Body of pancreas (tissue), 4 donors: ENCODE data around the gene LLCFC1. TPM values are rescaled to one million over a fixed set of nuclear protein-coding genes. Genes with fewer than 3 reads are reported as not detected.

Experiments used
- ATAC-seq: fragments of 150-250 bp; one replicate; pipeline ENCODE4 v1.9.1; 2016
- DNase-seq, 4 donors: peaks; one replicate each; pipeline ENCODE4 v3.0.0-alpha.2; 2019
- H3K27ac ChIP-seq, 4 donors: fragments of 200-600 bp; sonication (generic); 1 replicate in 3 of 4; 2 replicates in 1 of 4; pipeline versions ENCODE4 v1.5.1 to v1.6.1; 2016 to 2019; ENCODE audit warnings: mild to moderate bottlenecking in 1 of 4, mixed read lengths in 1 of 4, moderate library complexity in 1 of 4
- H3K27me3 ChIP-seq, 2 donors: fragments of 200-600 bp; sonication (generic); one replicate each; pipeline ENCODE4 v1.6.0; 2016; ENCODE audit warnings: mild to moderate bottlenecking in 1 of 2
- H3K36me3 ChIP-seq, 2 donors: fragments of 200-600 bp; sonication (generic); replicated peaks in 1 of 2; 2 replicates each; pipeline ENCODE4 v1.5.1; 2016; ENCODE audit warnings: low read depth in 2 of 2; ENCODE audit not compliant: insufficient read depth in 1 of 2
- H3K4me1 ChIP-seq: fragments of 200-600 bp; sonication (generic); one replicate; pipeline ENCODE4 v1.6.0; 2016
- H3K4me3 ChIP-seq, 2 donors: fragments of 200-600 bp; sonication (generic); 1 replicate in 1 of 2; 2 replicates in 1 of 2; pipeline ENCODE4 v1.5.1; 2016 to 2019
- H3K9me3 ChIP-seq, 3 donors: fragments of 200-600 bp; sonication (generic); 1 replicate in 2 of 3; 2 replicates in 1 of 3; pipeline ENCODE4 v1.5.1; 2016
- CTCF ChIP-seq, 7 experiments: fragments of 450-650 bp in 4 of 7; fragments of 200-600 bp in 3 of 7; sonication (generic) in 3 of 7; IDR thresholded peaks; one replicate each; pipeline ENCODE4 v1.5.1; 2016 to 2019; ENCODE audit warnings: antibody characterized with exemption in 7 of 7
- POLR2A ChIP-seq, 3 donors: fragments of 450-650 bp; IDR thresholded peaks; one replicate each; pipeline ENCODE4 v1.6.1; 2016; ENCODE audit warnings: antibody characterized with exemption in 3 of 3, mild to moderate bottlenecking in 2 of 3
- WGBS, 2 donors: methylation state at CpG; one replicate each; pipeline ENCODE4 v1.1.5; 2017; 5-methylcytosine and 5-hydroxymethylcytosine counted together
- intact Hi-C: fragments of 100-400 bp; cut with DNase I; formaldehyde crosslinking; loops from one replicate; pipeline ENCODE4 v1.15.1; 2023
- total RNA-seq, 2 donors: library from RNA; depleted of rRNA; stranded (reverse); fragments of >200 nt; gene quantifications; one replicate each; pipeline ENCODE4 v1.1.0, GENCODE V29; 2016

The LLCFC1 gene
- total RNA-seq, 2 donors from 2014 or later, result not detected

DNA sequence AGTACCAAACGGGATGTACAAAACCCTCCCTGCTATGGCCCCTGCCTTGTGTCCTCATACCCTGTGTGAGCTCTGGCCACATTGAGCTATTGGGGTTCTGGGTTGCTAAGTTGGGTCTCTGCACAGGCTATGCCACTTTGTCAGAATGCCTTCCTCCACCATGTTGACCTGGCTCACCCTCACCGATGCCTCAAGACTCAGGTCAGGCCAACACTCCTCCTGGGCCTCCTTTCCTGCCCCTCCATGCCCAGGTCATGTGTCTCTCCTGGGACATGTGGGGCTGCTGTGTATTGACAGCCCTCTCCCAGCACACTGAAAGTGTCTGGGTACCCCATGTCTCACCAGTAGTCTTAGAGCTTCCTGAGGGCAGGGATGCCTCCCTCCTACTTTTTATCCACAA, 20.4 kb upstream of the LLCFC1 start:
- Histone ChIP-seq H3K27ac (no peak overlapping the region), H3K27me3 (no peaks in the 10 kb centered on the region), H3K36me3 (no peaks in the 10 kb centered on the region), H3K4me1 (peaks cover 5% of the 10 kb centered on the region), H3K4me3 (no peak overlapping the region), H3K9me3 (no peaks in the 10 kb centered on the region)
- 77 to 84% methylated on average over 2 of the region's 2 CpGs for WGBS, 2 donors
- ATAC-seq, result no peak
- no peak for DNase-seq
- intact Hi-C loops, result no loop called here
- no peak for TF ChIP-seq CTCF (IDR thresholded peaks at IDR 0.05)
- no peak for TF ChIP-seq POLR2A (IDR thresholded peaks at IDR 0.05)

DNA sequence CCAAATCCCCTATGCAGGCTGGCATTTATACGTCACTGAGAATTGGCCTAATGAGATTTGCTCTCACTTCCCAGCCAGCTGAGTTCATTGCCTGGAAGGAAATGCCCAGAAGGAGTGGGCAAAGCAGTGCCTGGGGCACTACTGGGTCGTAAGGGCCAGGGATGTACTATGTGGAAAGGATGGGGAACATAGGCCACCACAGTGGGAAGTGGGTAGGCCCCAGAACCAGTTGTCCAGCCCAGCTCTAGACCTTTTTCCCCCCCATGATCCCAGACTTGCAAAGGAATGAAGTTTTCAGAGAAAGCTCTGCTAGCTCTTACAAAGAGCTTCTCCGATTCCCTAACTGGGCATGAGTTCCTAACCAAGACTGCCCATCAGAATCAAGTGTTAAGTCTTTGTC, 19.6 kb upstream of the LLCFC1 start:
- no peaks in the 10 kb centered on the region for H3K4me1 ChIP-seq
- TF ChIP-seq CTCF (IDR thresholded peaks at IDR 0.05) (no peak), POLR2A (IDR thresholded peaks at IDR 0.05) (no peak)
- H3K4me3 ChIP-seq, result no peak overlapping the region
- intact Hi-C loops, result no loop called here
- ATAC-seq, result no peak
- WGBS, 2 donors, result 86% methylated on average over 3 of the region's 3 CpGs
- DNase-seq, result no peak
- H3K27ac ChIP-seq, result no peak overlapping the region
- no peaks in the 10 kb centered on the region for H3K36me3 ChIP-seq
- no peaks in the 10 kb centered on the region for H3K9me3 ChIP-seq
- no peaks in the 10 kb centered on the region for H3K27me3 ChIP-seq

- no peaks in the 10 kb centered on the region for H3K4me1 ChIP-seq
- H3K4me3 ChIP-seq, result no peak overlapping the region
- H3K9me3 ChIP-seq, result no peaks in the 10 kb centered on the region
- no peaks in the 10 kb centered on the region for H3K36me3 ChIP-seq
- no peak overlapping the region for H3K27ac ChIP-seq
- no peaks in the 10 kb centered on the region for H3K27me3 ChIP-seq
- DNase-seq (no peak), ATAC-seq (no peak)
- intact Hi-C loops, result no loop called here
- 50 to 66% methylated on average over 2 of the region's 2 CpGs for WGBS, 2 donors
- no peak for TF ChIP-seq CTCF (IDR thresholded peaks at IDR 0.05)
- TF ChIP-seq POLR2A (IDR thresholded peaks at IDR 0.05), result no peak
These were observed 15.9 kb upstream of the LLCFC1 start for GRCh38 chr7:142923391-142923790.

DNA sequence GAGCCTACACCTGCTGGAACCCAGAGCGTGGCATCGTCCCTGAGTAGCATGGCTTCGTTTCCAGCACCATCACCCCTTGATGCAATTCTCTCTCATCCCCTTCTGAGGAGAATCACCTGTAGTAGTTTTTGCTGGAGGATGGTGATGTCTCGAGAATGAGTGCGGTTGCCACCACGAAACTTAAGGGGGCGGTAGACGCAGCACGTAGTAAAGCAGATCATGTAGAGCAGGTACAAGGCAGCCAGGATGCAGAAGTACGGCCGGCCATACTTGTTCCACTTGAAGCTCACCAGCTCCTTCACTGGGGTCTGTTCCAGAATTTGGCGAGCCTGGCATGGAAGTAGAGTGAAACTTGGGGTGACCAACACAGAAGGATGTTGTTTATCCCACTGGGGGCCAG, 13.9 kb upstream of the LLCFC1 start:
- DNase-seq (no peak), ATAC-seq (no peak)
- no peaks in the 10 kb centered on the region for H3K27me3 ChIP-seq
- H3K27ac ChIP-seq, result no peak overlapping the region
- no peaks in the 10 kb centered on the region for H3K4me1 ChIP-seq
- H3K36me3 ChIP-seq, result no peaks in the 10 kb centered on the region
- no peaks in the 10 kb centered on the region for H3K9me3 ChIP-seq
- intact Hi-C loops, result no loop called here
- TF ChIP-seq POLR2A (IDR thresholded peaks at IDR 0.05) (no peak), CTCF (IDR thresholded peaks at IDR 0.05) (no peak)
- 61 to 78% methylated on average over 12 of the region's 12 CpGs for WGBS, 2 donors
- no peak overlapping the region for H3K4me3 ChIP-seq

- Histone ChIP-seq H3K27me3 (no peaks in the 10 kb centered on the region), H3K9me3 (no peaks in the 10 kb centered on the region), H3K4me3 (no peak overlapping the region), H3K4me1 (no peaks in the 10 kb centered on the region), H3K36me3 (no peaks in the 10 kb centered on the region), H3K27ac (peak overlapping the region in 1 of 4 donors; percentile 36)
- 63 to 65% methylated on average over 7 of the region's 7 CpGs for WGBS, 2 donors
- ATAC-seq (no peak), DNase-seq (peak in 1 of 4 donors; percentile 50)
- no peak for TF ChIP-seq CTCF (IDR thresholded peaks at IDR 0.05)
- peak in 1 of 3 donors; percentile 10 for TF ChIP-seq POLR2A (IDR thresholded peaks at IDR 0.05)
- intact Hi-C loops, result no loop called here
These were observed 12.1 kb upstream of the LLCFC1 start for GRCh38 chr7:142927085-142927745.
